ENCODE measurements around the gene BRD3. TPM values are rescaled to one million over a fixed set of nuclear protein-coding genes. Genes with fewer than 3 reads are reported as not detected.

Gene BRD3
- total RNA-seq, 1 experiment from 2014 or later = 63.1 TPM

DNA sequence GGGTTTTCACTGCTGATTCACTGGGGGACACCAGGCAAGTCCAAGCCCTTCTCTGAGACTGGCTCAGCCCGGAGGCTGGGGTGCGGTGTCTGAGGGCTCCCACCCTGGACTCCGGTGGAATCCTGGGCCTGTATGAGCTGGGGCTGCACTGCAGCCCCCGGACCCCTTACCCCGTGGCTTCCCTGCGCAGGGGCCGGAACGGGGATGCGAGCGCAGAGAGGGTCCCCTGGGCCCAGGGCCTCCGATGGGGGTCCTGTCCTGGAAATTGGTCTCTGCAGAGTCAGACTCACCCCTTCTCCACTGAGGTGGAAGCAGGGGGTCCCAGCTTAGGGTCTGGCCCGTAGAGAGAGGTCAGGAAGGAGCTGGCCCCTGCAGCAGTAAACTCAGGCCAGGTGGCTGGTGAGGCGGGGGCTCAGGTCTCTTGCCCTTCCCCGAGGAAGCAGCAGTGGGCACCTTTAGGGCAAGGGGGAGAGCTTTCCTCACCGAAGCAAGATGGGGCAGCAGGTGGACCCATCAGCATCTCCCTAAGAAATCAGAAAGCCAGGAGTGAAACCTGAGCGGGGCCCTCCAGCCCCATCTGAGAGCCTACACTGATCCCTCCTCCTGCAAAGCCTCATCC, 74.1 kb downstream of the BRD3 start:
- no peak overlapping the region for H3K18ac ChIP-seq (ENCODE audit: insufficient read length, low read depth, low read length)
- H2AK5ac ChIP-seq (ENCODE audit: insufficient read length, low read length) = no peak overlapping the region
- DNase-seq = no peak
- Mint-ChIP-seq H3K9me3 (no peaks in the 10 kb centered on the region), H3K4me1 (peaks cover 17 to 26% of the 10 kb centered on the region in 2 experiments), H3K27me3 (ENCODE audit: low read depth) (peaks cover 5% of the 10 kb centered on the region), H3K27ac (no peak overlapping the region; a peak in 1 of 7 replicates), H3K36me3 (ENCODE audit: insufficient read depth in 1 of 3, low read depth in 3 of 3) (no peaks in the 10 kb centered on the region), H3K4me3 (peak overlapping the region; percentile 63 to 80)
- no peak overlapping the region for H3K4ac ChIP-seq (ENCODE audit: low read depth, low read length)
- no peaks in the 10 kb centered on the region for H3K9me3 ChIP-seq (ENCODE audit: control insufficient read depth, low read depth, low read length)
- H3K14ac ChIP-seq (ENCODE audit: insufficient read depth, low read length) = no peak overlapping the region; the same call in 1 of the 2 replicates
- no peak overlapping the region for H4K91ac ChIP-seq (ENCODE audit: insufficient read length, low read depth, low read length)
- H3K27me3 ChIP-seq (ENCODE audit: insufficient read depth, low read length) = no peaks in the 10 kb centered on the region
- H3K27ac ChIP-seq (ENCODE audit: insufficient read length, low read depth, low read length) = no peak overlapping the region
- no peak overlapping the region for H4K5ac ChIP-seq (ENCODE audit: insufficient read length, low read depth, low read length)
- no peak overlapping the region for H3T11ph ChIP-seq (ENCODE audit: low read length)
- TF ChIP-seq CTCF (conservative IDR thresholded peaks at IDR 0.05) = no peak
- no peak overlapping the region for H2BK20ac ChIP-seq (ENCODE audit: low read depth, low read length, poor library complexity, severe bottlenecking)
- peak overlapping the region; percentile 46 for H3K4me2 ChIP-seq (ENCODE audit: insufficient read depth, insufficient read length, low read length)
- peaks cover 4% of the 10 kb centered on the region for H3K79me1 ChIP-seq (ENCODE audit: insufficient read depth, low read depth, low read length, poor library complexity, severe bottlenecking)
- no peak overlapping the region for H2BK120ac ChIP-seq (ENCODE audit: low read depth, low read length, poor library complexity, severe bottlenecking)
- H2AFZ ChIP-seq (ENCODE audit: low read length) = no peak overlapping the region
- no CpG with 5 or more reads among the region's 16 CpGs for WGBS (ENCODE audit: extremely low coverage, insufficient read length, low lambda C conversion rate)
- H2BK12ac ChIP-seq (ENCODE audit: insufficient read length, low read depth, low read length) = no peak overlapping the region
- H3K56ac ChIP-seq (ENCODE audit: insufficient read length, low read depth, low read length) = no peak overlapping the region
- no peaks in the 10 kb centered on the region for H4K20me1 ChIP-seq (ENCODE audit: control insufficient read depth, insufficient read depth, insufficient read length)
- peaks cover 12% of the 10 kb centered on the region; the same call in 1 of the 2 replicates for H3K79me2 ChIP-seq (ENCODE audit: insufficient read depth, low read length)
- peaks cover 15% of the 10 kb centered on the region for H3K23me2 ChIP-seq (ENCODE audit: insufficient read length, low read depth, low read length, poor library complexity, severe bottlenecking)
- H3K4me1 ChIP-seq (ENCODE audit: insufficient read depth, low read length) = no peaks in the 10 kb centered on the region
- H2BK5ac ChIP-seq (ENCODE audit: insufficient read length, low read length) = no peak overlapping the region
- no peak overlapping the region for H2BK15ac ChIP-seq (ENCODE audit: low read depth, low read length)
- H3K9ac ChIP-seq (ENCODE audit: extremely low read depth, insufficient read length, low read length) = no peak overlapping the region
- no peak overlapping the region for H3K23ac ChIP-seq (ENCODE audit: insufficient read length, low read depth, low read length)
- no peak overlapping the region for H4K8ac ChIP-seq (replicated peaks; ENCODE audit: insufficient read length, low read depth, low read length)

Measured in H9 (cell line).